ENCODE measurements around the gene ERICH6B.
A peak's percentile ranks its signal among the peaks of the same experiment; 100 is the strongest.
"Not testable (repeated sequence)": the region's sequence is repeated elsewhere in the genome, so short reads cannot be mapped to it uniquely, and the experiment has no call there.

Gene ERICH6B

GRCh38 chr13:45615501-45616101 is at the start of gene ERICH6B:
TSS of gene ERICH6B (minus strand) at chr13:45615739. CDS start at chr13:45597005, 18,734 bp downstream.
- no peak within 1 kb of the TSS for H3K4me3 ChIP-seq (ENCODE audit: control insufficient read depth, low read depth, low read length)
- no peak for TF ChIP-seq CTCF (conservative IDR thresholded peaks at IDR 0.05; ENCODE audit: control insufficient read depth, insufficient read depth, low read depth, low read length)
- DNase-seq (ENCODE audit: low read depth) = peak; percentile 11

- H3K4me3 ChIP-seq (ENCODE audit: control insufficient read depth, low read depth, low read length); DNase-seq (ENCODE audit: low read depth): not testable (repeated sequence)
These were observed 47.4 kb upstream of the ERICH6B start for GRCh38 chr13:45662903-45663302.

- peak; percentile 6 for DNase-seq (ENCODE audit: low read depth)
- TF ChIP-seq CTCF (conservative IDR thresholded peaks at IDR 0.05; ENCODE audit: control insufficient read depth, insufficient read depth, low read depth, low read length) = no peak
- no peak overlapping the region for H3K4me3 ChIP-seq (ENCODE audit: control insufficient read depth, low read depth, low read length)
These were observed 46.6 kb upstream of the ERICH6B start for GRCh38 chr13:45662162-45662561.

- DNase-seq (ENCODE audit: low read depth); H3K4me3 ChIP-seq (ENCODE audit: control insufficient read depth, low read depth, low read length): not testable (repeated sequence)
These were observed 44.9 kb upstream of the ERICH6B start for GRCh38 chr13:45660458-45660857.

GRCh38 chr13:45659536-45659935 is 44.0 kb upstream of the ERICH6B start:
- H3K4me3 ChIP-seq (ENCODE audit: control insufficient read depth, low read depth, low read length) = no peak overlapping the region
- DNase-seq (ENCODE audit: low read depth) = no peak
- TF ChIP-seq CTCF (conservative IDR thresholded peaks at IDR 0.05; ENCODE audit: control insufficient read depth, insufficient read depth, low read depth, low read length) = no peak

- no peak for TF ChIP-seq CTCF (conservative IDR thresholded peaks at IDR 0.05; ENCODE audit: control insufficient read depth, insufficient read depth, low read depth, low read length)
- no peak overlapping the region for H3K4me3 ChIP-seq (ENCODE audit: control insufficient read depth, low read depth, low read length)
- DNase-seq (ENCODE audit: low read depth) = peak; percentile 86
These were observed 43.2 kb upstream of the ERICH6B start for GRCh38 chr13:45658586-45659235.

GRCh38 chr13:45654633-45655349 is 39.3 kb upstream of the ERICH6B start:
- no peak for DNase-seq (ENCODE audit: low read depth)
- TF ChIP-seq CTCF (conservative IDR thresholded peaks at IDR 0.05; ENCODE audit: control insufficient read depth, insufficient read depth, low read depth, low read length) = no peak
- no peak overlapping the region for H3K4me3 ChIP-seq (ENCODE audit: control insufficient read depth, low read depth, low read length)

GRCh38 chr13:45645263-45645662 is 29.7 kb upstream of the ERICH6B start:
- DNase-seq (ENCODE audit: low read depth); H3K4me3 ChIP-seq (ENCODE audit: control insufficient read depth, low read depth, low read length): not testable (repeated sequence)

GRCh38 chr13:45642159-45642558 is 26.6 kb upstream of the ERICH6B start:
- DNase-seq (ENCODE audit: low read depth); H3K4me3 ChIP-seq (ENCODE audit: control insufficient read depth, low read depth, low read length): not testable (repeated sequence)

GRCh38 chr13:45635291-45635690 is 19.8 kb upstream of the ERICH6B start:
- not testable (repeated sequence) for H3K4me3 ChIP-seq (ENCODE audit: control insufficient read depth, low read depth, low read length); DNase-seq (ENCODE audit: low read depth)
